ENCODE data around the gene SLC6A6.
A peak's percentile ranks its signal among the peaks of the same experiment; 100 is the strongest.

SLC6A6 gene

GRCh38 chr3:14422016-14422963 lies 19.9 kb downstream of the SLC6A6 start:
- DNase-seq, result no peak

- no peak for DNase-seq
These were observed 20.9 kb downstream of the SLC6A6 start for GRCh38 chr3:14423197-14423743.

GRCh38 chr3:14423963-14424362 lies 21.6 kb downstream of the SLC6A6 start:
- no peak for DNase-seq

GRCh38 chr3:14424711-14425580 lies 22.5 kb downstream of the SLC6A6 start:
- no peak for DNase-seq

GRCh38 chr3:14425581-14426304 lies 23.3 kb downstream of the SLC6A6 start:
- DNase-seq, result no peak

- DNase-seq, result no peak
These were observed 23.9 kb downstream of the SLC6A6 start for GRCh38 chr3:14426305-14426620.

- peak; percentile 9 for DNase-seq
These were observed 26.0 kb downstream of the SLC6A6 start for GRCh38 chr3:14428087-14429033.

GRCh38 chr3:14429237-14429636 lies 26.8 kb downstream of the SLC6A6 start:
- DNase-seq, result no peak

GRCh38 chr3:14429640-14430039 lies 27.2 kb downstream of the SLC6A6 start:
- no peak for DNase-seq

GRCh38 chr3:14430053-14430452 lies 27.6 kb downstream of the SLC6A6 start:
- no peak for DNase-seq

GRCh38 chr3:14430706-14431451 lies 28.5 kb downstream of the SLC6A6 start:
- DNase-seq, result no peak

GRCh38 chr3:14431452-14431916 lies 29.1 kb downstream of the SLC6A6 start:
- DNase-seq, result no peak

GRCh38 chr3:14431917-14432834 lies 29.8 kb downstream of the SLC6A6 start:
- DNase-seq, result peak; percentile 35

- DNase-seq, result no peak
These were observed 30.7 kb downstream of the SLC6A6 start for GRCh38 chr3:14433106-14433505.

- DNase-seq, result no peak
These were observed 31.7 kb downstream of the SLC6A6 start for GRCh38 chr3:14434126-14434497.

- DNase-seq, result no peak
These were observed 32.2 kb downstream of the SLC6A6 start for GRCh38 chr3:14434498-14435151.

GRCh38 chr3:14435175-14436014 lies 33.0 kb downstream of the SLC6A6 start:
- no peak for DNase-seq

GRCh38 chr3:14436954-14437281 lies 34.5 kb downstream of the SLC6A6 start:
- DNase-seq, result no peak
